Measurements from ENCODE around the gene SIDT2.

Gene SIDT2

GRCh38 chr11:117223741-117224689 is 45.5 kb downstream of the SIDT2 start:
- no peak for DNase-seq

- DNase-seq: no peak
These were observed 47.1 kb downstream of the SIDT2 start for GRCh38 chr11:117225553-117226170.

- peak; percentile 88 for DNase-seq
These were observed 48.1 kb downstream of the SIDT2 start for GRCh38 chr11:117226388-117227385.

- DNase-seq: no peak
These were observed 49.5 kb downstream of the SIDT2 start for GRCh38 chr11:117228091-117228490.

GRCh38 chr11:117229411-117229810 is 50.9 kb downstream of the SIDT2 start:
- no peak for DNase-seq

GRCh38 chr11:117229931-117230285 is 51.4 kb downstream of the SIDT2 start:
- no peak for DNase-seq

GRCh38 chr11:117230286-117230961 is 51.9 kb downstream of the SIDT2 start:
- no peak for DNase-seq

- DNase-seq: no peak
These were observed 52.7 kb downstream of the SIDT2 start for GRCh38 chr11:117230999-117231841.

GRCh38 chr11:117231842-117232091 is 53.2 kb downstream of the SIDT2 start, which contains the start of gene PCSK7:
Gene PCSK7, minus strand, starts transcription at chr11:117232073. Its CDS starts 2,229 bp downstream, at chr11:117229844.
- peak; percentile 93 for DNase-seq

GRCh38 chr11:117232092-117232878 is 53.7 kb downstream of the SIDT2 start, which contains the start of gene RNF214:
Gene RNF214, plus strand, starts transcription at chr11:117232671. Its CDS starts 1,602 bp downstream, at chr11:117234273.
- DNase-seq: peak; percentile 99

GRCh38 chr11:117232911-117233409 is 54.4 kb downstream of the SIDT2 start:
- DNase-seq: peak; percentile 70

- no peak for DNase-seq
These were observed 59.7 kb downstream of the SIDT2 start for GRCh38 chr11:117238221-117238620.

GRCh38 chr11:117239295-117239694 is 60.8 kb downstream of the SIDT2 start:
- DNase-seq: no peak

Measured in 8988T (cell line).